ENCODE data around the gene NACC2.

The NACC2 gene

DNA sequence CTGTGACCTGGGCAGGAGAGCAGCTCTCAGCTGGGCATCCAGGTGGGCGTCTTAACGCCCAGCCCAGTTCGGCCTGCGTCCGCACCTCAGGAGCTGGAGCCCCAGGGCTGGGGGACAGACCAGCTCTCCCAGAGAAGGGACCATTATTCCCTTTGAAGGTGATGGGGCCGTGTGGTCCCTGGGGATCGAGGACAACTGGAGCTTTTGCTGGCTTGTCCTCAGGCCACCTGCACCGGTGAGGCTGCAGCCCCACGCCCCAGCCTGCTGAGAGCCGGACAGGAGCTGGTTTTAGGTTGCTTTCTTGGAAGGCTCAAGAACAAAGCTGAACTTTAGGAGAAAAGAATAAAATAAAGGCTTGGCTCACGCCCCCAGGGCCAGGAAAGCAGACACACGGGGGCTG, 40.9 kb downstream of the NACC2 start:
- H3K27me3 ChIP-seq (ENCODE audit: insufficient read depth, low read length, poor library complexity, severe bottlenecking) = no peaks in the 10 kb centered on the region
- H3K9me3 ChIP-seq (ENCODE audit: insufficient read depth, low read depth, low read length) = no peaks in the 10 kb centered on the region
- H2AFZ ChIP-seq (ENCODE audit: low read length) = no peak overlapping the region
- H3K4me1 ChIP-seq (ENCODE audit: insufficient read depth, low read length, poor library complexity, severe bottlenecking) = no peaks in the 10 kb centered on the region
- no peaks in the 10 kb centered on the region for H3K9me2 ChIP-seq (replicated peaks; ENCODE audit: low read depth, low read length)
- no peaks in the 10 kb centered on the region for H3K79me2 ChIP-seq (ENCODE audit: insufficient read depth, low read length)
- H3K4me2 ChIP-seq (ENCODE audit: low read depth, low read length, poor library complexity, severe bottlenecking) = no peak overlapping the region
- no peaks in the 10 kb centered on the region for H3F3A ChIP-seq (ENCODE audit: low read depth)
- H3K4me3 ChIP-seq (ENCODE audit: low read length, poor library complexity, severe bottlenecking) = no peak overlapping the region
- no peaks in the 10 kb centered on the region for H3K36me3 ChIP-seq (ENCODE audit: insufficient read depth, low read length)
- no peaks in the 10 kb centered on the region for H4K20me1 ChIP-seq (ENCODE audit: insufficient read depth, low read length, poor library complexity, severe bottlenecking)
- TF ChIP-seq EZH2phosphoT487 (IDR thresholded peaks at IDR 0.05; ENCODE audit: borderline replicate concordance) = no peak
- TF ChIP-seq, protein P1, sequence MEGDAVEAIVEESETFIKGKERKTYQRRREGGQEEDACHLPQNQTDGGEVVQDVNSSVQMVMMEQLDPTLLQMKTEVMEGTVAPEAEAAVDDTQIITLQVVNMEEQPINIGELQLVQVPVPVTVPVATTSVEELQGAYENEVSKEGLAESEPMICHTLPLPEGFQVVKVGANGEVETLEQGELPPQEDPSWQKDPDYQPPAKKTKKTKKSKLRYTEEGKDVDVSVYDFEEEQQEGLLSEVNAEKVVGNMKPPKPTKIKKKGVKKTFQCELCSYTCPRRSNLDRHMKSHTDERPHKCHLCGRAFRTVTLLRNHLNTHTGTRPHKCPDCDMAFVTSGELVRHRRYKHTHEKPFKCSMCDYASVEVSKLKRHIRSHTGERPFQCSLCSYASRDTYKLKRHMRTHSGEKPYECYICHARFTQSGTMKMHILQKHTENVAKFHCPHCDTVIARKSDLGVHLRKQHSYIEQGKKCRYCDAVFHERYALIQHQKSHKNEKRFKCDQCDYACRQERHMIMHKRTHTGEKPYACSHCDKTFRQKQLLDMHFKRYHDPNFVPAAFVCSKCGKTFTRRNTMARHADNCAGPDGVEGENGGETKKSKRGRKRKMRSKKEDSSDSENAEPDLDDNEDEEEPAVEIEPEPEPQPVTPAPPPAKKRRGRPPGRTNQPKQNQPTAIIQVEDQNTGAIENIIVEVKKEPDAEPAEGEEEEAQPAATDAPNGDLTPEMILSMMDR (conservative IDR thresholded peaks at IDR 0.05; ENCODE audit: low read length) = no peak
- no peak overlapping the region for H3K9ac ChIP-seq (ENCODE audit: low read depth, low read length, poor library complexity, severe bottlenecking)

DNA sequence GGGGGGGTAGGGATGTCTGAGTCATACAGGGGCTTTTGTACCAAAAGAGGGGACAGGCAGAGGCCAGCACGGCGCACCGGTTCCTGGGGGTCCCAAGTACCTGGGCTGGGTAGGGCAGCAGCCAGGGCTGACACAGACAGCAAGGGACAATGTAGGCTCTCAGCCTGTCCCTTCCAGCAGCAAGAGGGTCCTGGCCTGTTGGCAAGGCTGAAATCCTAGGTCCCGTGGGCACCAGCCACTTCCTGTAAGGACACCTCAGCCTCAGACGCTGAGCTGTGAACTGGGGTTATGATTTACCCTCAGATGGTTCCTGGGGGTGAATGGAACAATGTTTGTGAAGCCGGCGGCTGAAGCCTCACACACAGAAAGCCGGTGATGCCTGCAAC, 41.3 kb downstream of the NACC2 start:
- Histone ChIP-seq H4K20me1 (ENCODE audit: insufficient read depth, low read length, poor library complexity, severe bottlenecking) (no peaks in the 10 kb centered on the region), H3F3A (ENCODE audit: low read depth) (no peaks in the 10 kb centered on the region), H3K4me3 (ENCODE audit: low read length, poor library complexity, severe bottlenecking) (no peak overlapping the region), H3K9me3 (ENCODE audit: insufficient read depth, low read depth, low read length) (no peaks in the 10 kb centered on the region), H3K4me1 (ENCODE audit: insufficient read depth, low read length, poor library complexity, severe bottlenecking) (no peaks in the 10 kb centered on the region), H3K9ac (ENCODE audit: low read depth, low read length, poor library complexity, severe bottlenecking) (no peak overlapping the region), H3K4me2 (ENCODE audit: low read depth, low read length, poor library complexity, severe bottlenecking) (no peak overlapping the region), H3K36me3 (ENCODE audit: insufficient read depth, low read length) (no peaks in the 10 kb centered on the region), H3K27me3 (ENCODE audit: insufficient read depth, low read length, poor library complexity, severe bottlenecking) (no peaks in the 10 kb centered on the region), H3K9me2 (replicated peaks; ENCODE audit: low read depth, low read length) (no peaks in the 10 kb centered on the region), H2AFZ (ENCODE audit: low read length) (no peak overlapping the region), H3K79me2 (ENCODE audit: insufficient read depth, low read length) (no peaks in the 10 kb centered on the region)
- no peak for TF ChIP-seq EZH2phosphoT487 (IDR thresholded peaks at IDR 0.05; ENCODE audit: borderline replicate concordance)
- TF ChIP-seq, protein P1 (conservative IDR thresholded peaks at IDR 0.05; ENCODE audit: low read length) = no peak

DNA sequence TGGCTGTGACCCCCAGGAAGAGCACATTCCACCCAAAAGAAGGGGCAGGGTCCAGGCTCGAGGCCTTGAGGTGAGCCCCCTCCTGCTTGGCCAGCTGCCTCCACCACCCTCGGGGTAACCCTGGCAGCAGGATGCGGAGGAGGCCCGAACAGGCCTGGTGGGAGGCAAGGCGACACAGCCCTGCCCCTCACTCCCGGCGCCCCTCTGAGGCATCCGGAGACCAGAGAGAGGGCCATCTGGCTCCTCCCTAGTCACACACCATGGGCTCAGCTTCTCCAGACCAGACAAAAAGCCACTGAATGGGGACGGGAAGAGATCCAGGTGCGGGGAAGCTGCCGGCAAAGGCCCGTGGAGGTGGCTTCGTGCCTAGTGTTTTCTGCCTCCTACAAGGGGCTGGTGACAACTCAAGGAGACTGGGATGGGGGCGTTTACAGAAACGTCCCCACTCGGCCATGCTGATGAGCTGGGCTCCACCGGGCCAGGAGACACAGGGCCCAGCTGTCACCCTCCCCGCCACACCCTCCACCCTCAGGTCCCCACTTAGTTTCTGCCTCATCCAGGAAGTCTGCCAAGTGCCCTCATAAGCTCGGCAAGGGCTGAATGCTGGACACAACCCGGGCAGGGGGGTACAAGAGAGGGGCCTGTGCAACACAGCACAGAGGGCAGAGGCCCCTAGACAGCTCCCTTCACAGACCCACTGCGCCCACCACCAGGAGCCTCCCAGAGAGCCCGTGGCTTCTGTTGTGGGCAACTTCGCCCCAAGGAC, 41.9 kb downstream of the NACC2 start:
- Histone ChIP-seq H2AFZ (ENCODE audit: low read length) (no peak overlapping the region), H3K9ac (ENCODE audit: low read depth, low read length, poor library complexity, severe bottlenecking) (no peak overlapping the region), H3F3A (ENCODE audit: low read depth) (no peaks in the 10 kb centered on the region), H4K20me1 (ENCODE audit: insufficient read depth, low read length, poor library complexity, severe bottlenecking) (no peaks in the 10 kb centered on the region), H3K27me3 (ENCODE audit: insufficient read depth, low read length, poor library complexity, severe bottlenecking) (no peaks in the 10 kb centered on the region), H3K9me3 (ENCODE audit: insufficient read depth, low read depth, low read length) (no peaks in the 10 kb centered on the region), H3K4me1 (ENCODE audit: insufficient read depth, low read length, poor library complexity, severe bottlenecking) (no peaks in the 10 kb centered on the region), H3K79me2 (ENCODE audit: insufficient read depth, low read length) (no peaks in the 10 kb centered on the region), H3K9me2 (replicated peaks; ENCODE audit: low read depth, low read length) (no peaks in the 10 kb centered on the region), H3K4me3 (ENCODE audit: low read length, poor library complexity, severe bottlenecking) (no peak overlapping the region), H3K36me3 (ENCODE audit: insufficient read depth, low read length) (no peaks in the 10 kb centered on the region), H3K4me2 (ENCODE audit: low read depth, low read length, poor library complexity, severe bottlenecking) (no peak overlapping the region)
- TF ChIP-seq, protein P1 (conservative IDR thresholded peaks at IDR 0.05; ENCODE audit: low read length) = no peak
- no peak for TF ChIP-seq EZH2phosphoT487 (IDR thresholded peaks at IDR 0.05; ENCODE audit: borderline replicate concordance)
